K562 (cell line): Measurements from ENCODE around the gene POLRMT. TPM values are rescaled to one million over a fixed set of nuclear protein-coding genes. Genes with fewer than 3 reads are reported as not detected.

ENCODE experiments used
- FOXJ3 ChIP-seq: sonication (generic); formaldehyde crosslinking; IDR thresholded peaks from 2 replicates; pipeline ENCODE4 v1.4.0; 2020; ENCODE audit warnings: mild to moderate bottlenecking, missing genetic modification reagents
- POLR2G ChIP-seq: fragments of 200-400 bp; formaldehyde crosslinking; IDR thresholded peaks from 2 replicates; pipeline ENCODE4 v1.6.1; 2017; ENCODE audit warnings: low read depth, mild to moderate bottlenecking, antibody characterized with exemption, low read length, moderate library complexity
- SMAD3 ChIP-seq: fragments of 450-650 bp; formaldehyde crosslinking; conservative IDR thresholded peaks from 2 replicates; pipeline ENCODE4 v1.4.0; 2020; ENCODE audit warnings: mild to moderate bottlenecking
- STAT5A ChIP-seq: IDR thresholded peaks from 2 replicates; pipeline ENCODE4 v1.6.1; 2012; ENCODE audit warnings: low read length, inconsistent platforms, borderline replicate concordance
- TARDBP ChIP-seq: fragments of 450-650 bp; IDR thresholded peaks from 2 replicates; pipeline ENCODE4 v1.6.1; 2016
- ZKSCAN8 ChIP-seq: fragments of 200-800 bp; sonication (Bioruptor generic); IDR thresholded peaks from 2 replicates; pipeline ENCODE4 v1.6.1; 2016; ENCODE audit warnings: missing genetic modification characterization, missing compliant biosample characterization
- ZNF239 ChIP-seq: fragments of 250-450 bp; sonication (Bioruptor Pico); IDR thresholded peaks from 2 replicates; pipeline ENCODE4 v1.4.0; 2020; ENCODE audit warnings: mild to moderate bottlenecking
- polyA plus RNA-seq, 8 experiments: library from polyadenylated mRNA; depleted of rRNA in 4 of 8; stranded (reverse) in 5 of 8; unstranded in 3 of 8; fragments of >200 nt; fragmentation: Nextera tagmentation in 2 of 8; fragmentation: Illumina TruSeq in 1 of 8; extraction: Ambion mirVana in 2 of 8; extraction: Trizol in 1 of 8; gene quantifications; 2 replicates each; pipeline versions ENCODE4 v1.2.1 to v1.2.3, GENCODE V29; 2011 to 2014; ENCODE audit warnings: inconsistent platforms in 1 of 8, missing spikeins in 1 of 8
- total RNA-seq, 7 experiments: library from RNA; depleted of rRNA in 6 of 7; stranded (reverse); fragments of >200 nt in 6 of 7; fragmentation: Illumina TruSeq in 2 of 7; extraction: Trizol in 2 of 7; gene quantifications; 2 replicates each; pipeline versions ENCODE4 v1.2.1 to v1.2.3, GENCODE V29; 2011 to 2021; ENCODE audit warnings: low replicate concordance in 1 of 7
- TF ChIP-seq, protein P1 (sequence below): fragments of 450-650 bp; conservative IDR thresholded peaks from 2 replicates; pipeline ENCODE4 v1.6.1; 2016; ENCODE audit warnings: missing genetic modification characterization, low read depth, mild to moderate bottlenecking, missing compliant biosample characterization, moderate library complexity
- TF ChIP-seq, protein P2 (sequence below): sonication (generic); formaldehyde crosslinking; IDR thresholded peaks from 2 replicates; pipeline ENCODE4 v1.8.1; 2023; ENCODE audit warnings: missing genetic modification reagents, mild to moderate bottlenecking, borderline replicate concordance
- TF ChIP-seq, protein P3 (sequence below): sonication (generic); formaldehyde crosslinking; IDR thresholded peaks from 2 replicates; pipeline ENCODE4 v1.8.0; 2022; ENCODE audit warnings: mild to moderate bottlenecking, missing genetic modification reagents
- TF ChIP-seq, protein P4 (sequence below): fragments of 250-450 bp; sonication (Bioruptor Pico); IDR thresholded peaks from 2 replicates; pipeline ENCODE4 v1.8.0; 2021; ENCODE audit warnings: moderate library complexity, mild to moderate bottlenecking, inconsistent platforms
- TF ChIP-seq, protein P5 (sequence below): fragments of 450-650 bp; IDR thresholded peaks from 2 replicates; pipeline ENCODE4 v1.6.1; 2016; ENCODE audit warnings: missing biosample characterization, missing genetic modification characterization

POLRMT gene
- total and polyA plus RNA-seq, 9 of the 15 experiments (the other 6 are each of a cell fraction or from before 2014, with no cell fraction given): 30.3 to 144 (median 68.0) TPM

DNA sequence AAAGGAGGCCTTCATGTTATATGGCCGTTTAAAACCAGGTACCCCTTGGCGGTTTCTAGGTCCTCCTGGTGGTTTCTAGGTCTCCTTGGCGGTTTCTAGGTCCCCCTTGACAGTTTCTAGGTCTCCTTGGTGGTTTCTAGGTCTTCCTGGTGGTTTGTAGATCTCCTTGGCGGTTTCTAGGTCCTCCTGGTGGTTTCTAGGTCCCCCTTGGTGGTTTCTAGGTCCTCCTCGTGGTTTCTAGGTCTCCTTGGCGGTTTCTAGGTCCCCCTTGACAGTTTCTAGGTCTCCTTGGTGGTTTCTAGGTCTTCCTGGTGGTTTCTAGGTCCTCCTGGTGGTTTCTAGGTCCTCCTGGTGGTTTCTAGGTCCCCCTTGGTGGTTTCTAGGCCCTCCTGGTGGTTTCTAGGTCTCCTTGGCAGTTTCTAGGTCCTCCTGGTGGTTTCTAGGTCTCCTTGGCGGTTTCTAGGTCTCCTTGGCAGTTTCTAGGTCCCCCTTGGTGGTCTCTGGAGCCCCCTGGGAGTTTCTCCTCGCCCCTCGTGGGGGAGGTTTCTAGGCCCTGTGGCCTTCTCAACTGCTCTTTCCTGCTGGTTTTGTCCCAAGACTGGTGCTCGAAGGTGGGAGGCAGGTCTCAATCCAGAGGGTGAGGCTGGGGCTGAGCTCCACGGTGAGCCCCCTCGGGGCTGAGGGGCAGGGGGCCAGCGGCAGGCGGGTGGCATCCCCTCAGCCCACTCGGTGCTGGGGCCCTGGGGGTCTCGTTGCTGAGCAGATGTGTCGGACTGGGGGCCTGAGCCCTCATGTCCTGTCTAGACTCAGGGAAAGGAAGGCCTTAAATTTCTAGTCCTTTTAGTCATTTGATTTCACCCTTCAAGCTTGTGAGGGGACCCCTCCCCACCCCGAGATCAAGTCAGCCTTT, 35.7 kb downstream of the POLRMT start (continued):
- TF ChIP-seq, protein P1, sequence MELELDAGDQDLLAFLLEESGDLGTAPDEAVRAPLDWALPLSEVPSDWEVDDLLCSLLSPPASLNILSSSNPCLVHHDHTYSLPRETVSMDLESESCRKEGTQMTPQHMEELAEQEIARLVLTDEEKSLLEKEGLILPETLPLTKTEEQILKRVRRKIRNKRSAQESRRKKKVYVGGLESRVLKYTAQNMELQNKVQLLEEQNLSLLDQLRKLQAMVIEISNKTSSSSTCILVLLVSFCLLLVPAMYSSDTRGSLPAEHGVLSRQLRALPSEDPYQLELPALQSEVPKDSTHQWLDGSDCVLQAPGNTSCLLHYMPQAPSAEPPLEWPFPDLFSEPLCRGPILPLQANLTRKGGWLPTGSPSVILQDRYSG: no peak
- TF ChIP-seq, protein P2, sequence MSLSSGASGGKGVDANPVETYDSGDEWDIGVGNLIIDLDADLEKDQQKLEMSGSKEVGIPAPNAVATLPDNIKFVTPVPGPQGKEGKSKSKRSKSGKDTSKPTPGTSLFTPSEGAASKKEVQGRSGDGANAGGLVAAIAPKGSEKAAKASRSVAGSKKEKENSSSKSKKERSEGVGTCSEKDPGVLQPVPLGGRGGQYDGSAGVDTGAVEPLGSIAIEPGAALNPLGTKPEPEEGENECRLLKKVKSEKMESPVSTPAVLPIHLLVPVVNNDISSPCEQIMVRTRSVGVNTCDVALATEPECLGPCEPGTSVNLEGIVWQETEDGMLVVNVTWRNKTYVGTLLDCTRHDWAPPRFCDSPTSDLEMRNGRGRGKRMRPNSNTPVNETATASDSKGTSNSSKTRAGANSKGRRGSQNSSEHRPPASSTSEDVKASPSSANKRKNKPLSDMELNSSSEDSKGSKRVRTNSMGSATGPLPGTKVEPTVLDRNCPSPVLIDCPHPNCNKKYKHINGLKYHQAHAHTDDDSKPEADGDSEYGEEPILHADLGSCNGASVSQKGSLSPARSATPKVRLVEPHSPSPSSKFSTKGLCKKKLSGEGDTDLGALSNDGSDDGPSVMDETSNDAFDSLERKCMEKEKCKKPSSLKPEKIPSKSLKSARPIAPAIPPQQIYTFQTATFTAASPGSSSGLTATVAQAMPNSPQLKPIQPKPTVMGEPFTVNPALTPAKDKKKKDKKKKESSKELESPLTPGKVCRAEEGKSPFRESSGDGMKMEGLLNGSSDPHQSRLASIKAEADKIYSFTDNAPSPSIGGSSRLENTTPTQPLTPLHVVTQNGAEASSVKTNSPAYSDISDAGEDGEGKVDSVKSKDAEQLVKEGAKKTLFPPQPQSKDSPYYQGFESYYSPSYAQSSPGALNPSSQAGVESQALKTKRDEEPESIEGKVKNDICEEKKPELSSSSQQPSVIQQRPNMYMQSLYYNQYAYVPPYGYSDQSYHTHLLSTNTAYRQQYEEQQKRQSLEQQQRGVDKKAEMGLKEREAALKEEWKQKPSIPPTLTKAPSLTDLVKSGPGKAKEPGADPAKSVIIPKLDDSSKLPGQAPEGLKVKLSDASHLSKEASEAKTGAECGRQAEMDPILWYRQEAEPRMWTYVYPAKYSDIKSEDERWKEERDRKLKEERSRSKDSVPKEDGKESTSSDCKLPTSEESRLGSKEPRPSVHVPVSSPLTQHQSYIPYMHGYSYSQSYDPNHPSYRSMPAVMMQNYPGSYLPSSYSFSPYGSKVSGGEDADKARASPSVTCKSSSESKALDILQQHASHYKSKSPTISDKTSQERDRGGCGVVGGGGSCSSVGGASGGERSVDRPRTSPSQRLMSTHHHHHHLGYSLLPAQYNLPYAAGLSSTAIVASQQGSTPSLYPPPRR (CRISPR knock-in tag): peak; percentile 35; the same call in 1 of the 2 replicates
- TF ChIP-seq FOXJ3 (CRISPR knock-in tag): no peak
- TF ChIP-seq, protein P3, sequence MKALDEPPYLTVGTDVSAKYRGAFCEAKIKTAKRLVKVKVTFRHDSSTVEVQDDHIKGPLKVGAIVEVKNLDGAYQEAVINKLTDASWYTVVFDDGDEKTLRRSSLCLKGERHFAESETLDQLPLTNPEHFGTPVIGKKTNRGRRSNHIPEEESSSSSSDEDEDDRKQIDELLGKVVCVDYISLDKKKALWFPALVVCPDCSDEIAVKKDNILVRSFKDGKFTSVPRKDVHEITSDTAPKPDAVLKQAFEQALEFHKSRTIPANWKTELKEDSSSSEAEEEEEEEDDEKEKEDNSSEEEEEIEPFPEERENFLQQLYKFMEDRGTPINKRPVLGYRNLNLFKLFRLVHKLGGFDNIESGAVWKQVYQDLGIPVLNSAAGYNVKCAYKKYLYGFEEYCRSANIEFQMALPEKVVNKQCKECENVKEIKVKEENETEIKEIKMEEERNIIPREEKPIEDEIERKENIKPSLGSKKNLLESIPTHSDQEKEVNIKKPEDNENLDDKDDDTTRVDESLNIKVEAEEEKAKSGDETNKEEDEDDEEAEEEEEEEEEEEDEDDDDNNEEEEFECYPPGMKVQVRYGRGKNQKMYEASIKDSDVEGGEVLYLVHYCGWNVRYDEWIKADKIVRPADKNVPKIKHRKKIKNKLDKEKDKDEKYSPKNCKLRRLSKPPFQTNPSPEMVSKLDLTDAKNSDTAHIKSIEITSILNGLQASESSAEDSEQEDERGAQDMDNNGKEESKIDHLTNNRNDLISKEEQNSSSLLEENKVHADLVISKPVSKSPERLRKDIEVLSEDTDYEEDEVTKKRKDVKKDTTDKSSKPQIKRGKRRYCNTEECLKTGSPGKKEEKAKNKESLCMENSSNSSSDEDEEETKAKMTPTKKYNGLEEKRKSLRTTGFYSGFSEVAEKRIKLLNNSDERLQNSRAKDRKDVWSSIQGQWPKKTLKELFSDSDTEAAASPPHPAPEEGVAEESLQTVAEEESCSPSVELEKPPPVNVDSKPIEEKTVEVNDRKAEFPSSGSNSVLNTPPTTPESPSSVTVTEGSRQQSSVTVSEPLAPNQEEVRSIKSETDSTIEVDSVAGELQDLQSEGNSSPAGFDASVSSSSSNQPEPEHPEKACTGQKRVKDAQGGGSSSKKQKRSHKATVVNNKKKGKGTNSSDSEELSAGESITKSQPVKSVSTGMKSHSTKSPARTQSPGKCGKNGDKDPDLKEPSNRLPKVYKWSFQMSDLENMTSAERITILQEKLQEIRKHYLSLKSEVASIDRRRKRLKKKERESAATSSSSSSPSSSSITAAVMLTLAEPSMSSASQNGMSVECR (CRISPR knock-in tag): no peak
- no peak for TF ChIP-seq ZNF239
- TF ChIP-seq ZKSCAN8 (CRISPR knock-in tag): no peak
- peak; percentile 52 for TF ChIP-seq STAT5A
- TF ChIP-seq, protein P4, sequence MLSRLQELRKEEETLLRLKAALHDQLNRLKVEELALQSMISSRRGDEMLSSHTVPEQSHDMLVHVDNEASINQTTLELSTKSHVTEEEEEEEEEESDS: no peak
- TF ChIP-seq TARDBP: no peak
- no peak for TF ChIP-seq SMAD3
- TF ChIP-seq POLR2G: peak; percentile 34; the same call in 1 of the 2 replicates
- TF ChIP-seq, protein P5, sequence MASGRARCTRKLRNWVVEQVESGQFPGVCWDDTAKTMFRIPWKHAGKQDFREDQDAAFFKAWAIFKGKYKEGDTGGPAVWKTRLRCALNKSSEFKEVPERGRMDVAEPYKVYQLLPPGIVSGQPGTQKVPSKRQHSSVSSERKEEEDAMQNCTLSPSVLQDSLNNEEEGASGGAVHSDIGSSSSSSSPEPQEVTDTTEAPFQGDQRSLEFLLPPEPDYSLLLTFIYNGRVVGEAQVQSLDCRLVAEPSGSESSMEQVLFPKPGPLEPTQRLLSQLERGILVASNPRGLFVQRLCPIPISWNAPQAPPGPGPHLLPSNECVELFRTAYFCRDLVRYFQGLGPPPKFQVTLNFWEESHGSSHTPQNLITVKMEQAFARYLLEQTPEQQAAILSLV (tag): no peak
